Lung (tissue), 12 donors: ENCODE data around the gene GRIA4. TPM values are rescaled to one million over a fixed set of nuclear protein-coding genes. Genes with fewer than 3 reads are reported as not detected.

Experiments used
- ATAC-seq: fragments of 200-7000 bp; cut with Tn5 transposase; one replicate; pipeline ENCODE4 v1.9.1; 2020; ENCODE audit warnings: moderate number of reproducible peaks; ENCODE audit not compliant: insufficient read depth, low FRiP score
- DNase-seq, 3 donors: peaks; one replicate each; pipeline ENCODE4 v3.0.0-alpha.2; 2013 to 2017
- H3K27ac ChIP-seq, 2 donors: one replicate each; pipeline ENCODE4 v1.5.1; 2013; ENCODE audit warnings: mild to moderate bottlenecking in 2 of 2, moderate library complexity in 2 of 2, control low read depth in 1 of 2, inconsistent platforms in 1 of 2, low read depth in 1 of 2, low read length in 1 of 2
- H3K27me3 ChIP-seq, 3 donors: one replicate each; pipeline ENCODE4 v1.5.1; 2013; ENCODE audit warnings: low read length in 2 of 3; ENCODE audit not compliant: control insufficient read depth in 3 of 3, insufficient read depth in 3 of 3
- H3K36me3 ChIP-seq, 4 donors: one replicate each; pipeline ENCODE4 v1.5.1; 2013; ENCODE audit warnings: low read length in 4 of 4, mild to moderate bottlenecking in 1 of 4, moderate library complexity in 1 of 4; ENCODE audit not compliant: control insufficient read depth in 4 of 4, insufficient read depth in 4 of 4
- H3K4me1 ChIP-seq, 5 donors: one replicate each; pipeline ENCODE4 v1.5.1; 2013; ENCODE audit warnings: low read length in 5 of 5, mild to moderate bottlenecking in 2 of 5, moderate library complexity in 1 of 5; ENCODE audit not compliant: control insufficient read depth in 5 of 5, insufficient read depth in 5 of 5
- H3K4me3 ChIP-seq: one replicate; pipeline ENCODE4 v1.5.1; 2013; ENCODE audit warnings: mild to moderate bottlenecking, control low read depth, moderate library complexity
- H3K9ac ChIP-seq, 2 donors: one replicate each; pipeline ENCODE4 v1.5.1; 2013; ENCODE audit warnings: low read length in 2 of 2, control low read depth in 1 of 2; ENCODE audit not compliant: insufficient read depth in 1 of 2
- H3K9me3 ChIP-seq, 4 donors: one replicate each; pipeline ENCODE4 v1.5.1; 2013; ENCODE audit warnings: low read length in 3 of 4, mild to moderate bottlenecking in 1 of 4, moderate library complexity in 1 of 4; ENCODE audit not compliant: control insufficient read depth in 4 of 4, insufficient read depth in 3 of 4
- WGBS, 2 donors: extraction: QIAGEN DNeasy Blood & Tissue Kit; methylation state at CpG; one replicate each; pipeline ENCODE4 v1.1.7; 2013; 5-methylcytosine and 5-hydroxymethylcytosine counted together
- polyA plus RNA-seq, 2 donors: library from polyadenylated mRNA; stranded (reverse); fragments of 200-250 nt; gene quantifications; one replicate each; pipeline ENCODE4 v1.2.1, GENCODE V29; 2013
- total RNA-seq, 2 donors: library from RNA; depleted of rRNA in 1 of 2; stranded (reverse); fragments of >200 nt in 1 of 2; gene quantifications; one replicate each; pipeline ENCODE4 v1.2.1, GENCODE V29; 2014 to 2021
- TF ChIP-seq, protein P1 (sequence below): IDR thresholded peaks from 2 replicates; pipeline ENCODE4 v1.5.1; 2012; ENCODE audit warnings: mild to moderate bottlenecking; ENCODE audit errors: control extremely low read depth, extremely low read depth
- donor health status: control.
- donor health status: control.
- donor health status: Bipolar disorder and iron deficiency.
- donor health status: healthy.
- donor health status: DM: yes; HTN: yes; CAD: no.

Gene GRIA4
- total and polyA plus RNA-seq, 4 donors: 0.12 to 0.77 TPM; not detected in 2

DNA sequence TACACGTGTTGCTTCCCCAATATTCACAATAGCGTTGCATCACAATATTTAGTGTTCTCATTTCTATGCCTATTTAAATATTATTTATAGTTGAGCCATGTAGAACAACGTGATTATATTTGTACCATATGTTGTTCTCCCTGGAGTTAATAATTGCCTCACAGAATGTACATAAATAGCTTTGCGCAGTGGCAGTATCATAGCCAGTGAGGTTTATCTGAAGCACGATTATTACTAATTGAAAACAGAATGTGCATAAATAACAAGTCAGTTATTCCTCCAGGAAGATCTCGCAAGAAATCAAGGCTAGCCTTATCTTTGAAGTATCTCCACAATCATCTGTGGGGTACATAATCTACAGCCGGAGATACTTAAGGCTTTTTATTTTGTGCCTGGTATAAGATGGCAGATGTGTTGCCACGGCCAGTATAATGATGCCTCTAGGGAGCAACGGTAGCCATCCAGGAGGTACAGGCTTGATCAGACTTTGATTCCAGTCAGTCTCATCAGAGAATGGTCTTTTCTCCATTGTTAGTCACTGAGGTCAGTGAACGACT is 214.7 kb downstream of the GRIA4 start:
- no peak overlapping the region for H3K4me3 ChIP-seq
- DNase-seq (no peak), ATAC-seq (no peak)
- 89 to 93% methylated on average over 10 of the region's 10 CpGs for WGBS, 2 donors
- H3K9me3 ChIP-seq: no peaks in the 10 kb centered on the region
- no peaks in the 10 kb centered on the region for H3K27me3 ChIP-seq
- no peaks in the 10 kb centered on the region for H3K4me1 ChIP-seq
- no peak overlapping the region for H3K9ac ChIP-seq
- TF ChIP-seq, protein P1, sequence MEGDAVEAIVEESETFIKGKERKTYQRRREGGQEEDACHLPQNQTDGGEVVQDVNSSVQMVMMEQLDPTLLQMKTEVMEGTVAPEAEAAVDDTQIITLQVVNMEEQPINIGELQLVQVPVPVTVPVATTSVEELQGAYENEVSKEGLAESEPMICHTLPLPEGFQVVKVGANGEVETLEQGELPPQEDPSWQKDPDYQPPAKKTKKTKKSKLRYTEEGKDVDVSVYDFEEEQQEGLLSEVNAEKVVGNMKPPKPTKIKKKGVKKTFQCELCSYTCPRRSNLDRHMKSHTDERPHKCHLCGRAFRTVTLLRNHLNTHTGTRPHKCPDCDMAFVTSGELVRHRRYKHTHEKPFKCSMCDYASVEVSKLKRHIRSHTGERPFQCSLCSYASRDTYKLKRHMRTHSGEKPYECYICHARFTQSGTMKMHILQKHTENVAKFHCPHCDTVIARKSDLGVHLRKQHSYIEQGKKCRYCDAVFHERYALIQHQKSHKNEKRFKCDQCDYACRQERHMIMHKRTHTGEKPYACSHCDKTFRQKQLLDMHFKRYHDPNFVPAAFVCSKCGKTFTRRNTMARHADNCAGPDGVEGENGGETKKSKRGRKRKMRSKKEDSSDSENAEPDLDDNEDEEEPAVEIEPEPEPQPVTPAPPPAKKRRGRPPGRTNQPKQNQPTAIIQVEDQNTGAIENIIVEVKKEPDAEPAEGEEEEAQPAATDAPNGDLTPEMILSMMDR: no peak
- H3K27ac ChIP-seq: no peak overlapping the region
- H3K36me3 ChIP-seq: no peaks in the 10 kb centered on the region

DNA sequence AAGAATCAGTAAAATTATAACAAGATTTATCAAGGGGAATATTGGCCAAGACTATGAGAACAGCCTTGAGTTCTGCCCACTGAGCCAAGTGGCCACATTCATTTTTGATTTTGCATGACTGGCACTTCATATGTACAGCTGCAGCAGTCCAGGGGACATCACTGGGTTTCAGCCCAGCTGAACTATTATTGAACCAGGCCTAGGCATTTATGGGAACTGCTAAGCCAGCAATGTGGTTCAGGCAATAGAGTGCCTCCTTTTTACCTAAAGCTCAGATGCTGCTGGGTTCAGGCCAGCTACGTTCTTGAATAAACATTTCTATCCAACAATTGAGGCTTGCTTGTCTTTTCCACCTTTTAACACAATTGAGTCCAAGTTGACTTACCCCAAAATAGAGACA is 215.3 kb downstream of the GRIA4 start:
- ATAC-seq (no peak), DNase-seq (no peak)
- no peaks in the 10 kb centered on the region for H3K27me3 ChIP-seq
- H3K4me1 ChIP-seq: no peaks in the 10 kb centered on the region
- no peaks in the 10 kb centered on the region for H3K9me3 ChIP-seq
- no peak overlapping the region for H3K27ac ChIP-seq
- H3K4me3 ChIP-seq: no peak overlapping the region
- no peak overlapping the region for H3K9ac ChIP-seq
- WGBS, 2 donors: 87 to 88% methylated on average over 1 of the region's 1 CpG
- H3K36me3 ChIP-seq: no peaks in the 10 kb centered on the region
- TF ChIP-seq, protein P1: no peak

DNA sequence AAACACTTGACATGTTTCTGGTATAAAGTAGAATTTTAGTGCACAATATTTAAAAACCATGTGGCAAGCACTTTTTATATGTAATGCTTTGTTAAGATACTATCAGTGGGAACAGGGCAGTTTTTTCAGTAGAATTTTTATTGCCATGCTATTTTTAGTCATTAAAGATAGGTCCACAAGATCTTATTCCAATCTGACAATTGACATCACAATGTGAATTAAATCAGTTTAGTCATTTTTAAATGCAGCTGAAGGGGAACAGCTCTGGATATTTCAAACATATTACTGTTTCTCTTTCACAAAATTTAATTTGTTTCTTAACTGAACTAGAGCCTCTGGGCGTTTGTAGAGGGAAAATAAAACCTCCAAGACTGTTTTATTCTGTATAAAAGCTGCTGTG is 218.0 kb downstream of the GRIA4 start:
- no peak overlapping the region for H3K27ac ChIP-seq
- no peak overlapping the region for H3K9ac ChIP-seq
- no peaks in the 10 kb centered on the region for H3K27me3 ChIP-seq
- WGBS, 2 donors: 49 to 63% methylated on average over 1 of the region's 1 CpG
- no peaks in the 10 kb centered on the region for H3K9me3 ChIP-seq
- ATAC-seq (no peak), DNase-seq (no peak)
- no peaks in the 10 kb centered on the region for H3K4me1 ChIP-seq
- TF ChIP-seq, protein P1: no peak
- no peaks in the 10 kb centered on the region for H3K36me3 ChIP-seq
- H3K4me3 ChIP-seq: no peak overlapping the region

DNA sequence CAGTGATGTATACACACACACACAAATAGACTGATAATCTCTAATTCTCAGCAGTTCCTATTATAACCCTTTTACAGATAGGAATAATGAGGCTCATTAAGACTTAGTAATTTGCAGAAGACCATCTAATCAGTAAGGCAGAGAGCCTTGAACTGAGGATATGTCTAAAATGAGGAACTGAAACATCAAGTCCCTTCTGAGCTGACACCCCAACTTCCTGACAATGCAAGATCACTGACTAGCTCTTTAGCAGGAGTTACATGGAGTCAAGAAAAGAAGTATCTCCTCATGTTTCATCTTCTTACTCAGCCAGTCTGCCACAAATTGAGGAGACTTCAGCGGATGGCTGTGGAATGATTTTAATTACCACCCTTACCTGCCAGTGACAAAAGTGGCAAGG is 219.2 kb downstream of the GRIA4 start:
- 84 to 92% methylated on average over 1 of the region's 1 CpG for WGBS, 2 donors
- TF ChIP-seq, protein P1: no peak
- Histone ChIP-seq H3K27ac (no peak overlapping the region), H3K4me1 (no peaks in the 10 kb centered on the region), H3K27me3 (no peaks in the 10 kb centered on the region), H3K9me3 (no peaks in the 10 kb centered on the region), H3K9ac (no peak overlapping the region), H3K4me3 (no peak overlapping the region), H3K36me3 (no peaks in the 10 kb centered on the region)
- DNase-seq: no peak
- no peak for ATAC-seq
